ENCODE data around the gene MMRN1.

The MMRN1 gene

GRCh38 chr4:89855236-89855635 is 39.4 kb upstream of the MMRN1 start:
- TF ChIP-seq CTCF (IDR thresholded peaks at IDR 0.05; ENCODE audit: low read length) = no peak
- TF ChIP-seq EZH2 (optimal IDR thresholded peaks at IDR 0.05; ENCODE audit: low read depth, low read length) = no peak
- no peak for TF ChIP-seq EZH2phosphoT487 (IDR thresholded peaks at IDR 0.05; ENCODE audit: low read length)
- H3K4me3 ChIP-seq (ENCODE audit: low read length) = no peak overlapping the region
- H3K27me3 ChIP-seq (replicated peaks; ENCODE audit: insufficient read depth, low read length) = no peaks in the 10 kb centered on the region
- no peaks in the 10 kb centered on the region for H3K36me3 ChIP-seq (replicated peaks; ENCODE audit: insufficient read depth, low read length)
- H3K9me3 ChIP-seq (replicated peaks; ENCODE audit: insufficient read depth, low read length) = no peaks in the 10 kb centered on the region
- no peak overlapping the region for H3K27ac ChIP-seq (ENCODE audit: low read length)
- no peak overlapping the region for H2AFZ ChIP-seq (ENCODE audit: low read length)
- no peak for DNase-seq
- no peak overlapping the region for H3K9ac ChIP-seq (ENCODE audit: low read length)
- no peaks in the 10 kb centered on the region for H4K20me1 ChIP-seq (ENCODE audit: insufficient read depth, low read length)
- H3K79me2 ChIP-seq (ENCODE audit: low read length) = no peaks in the 10 kb centered on the region
- no peaks in the 10 kb centered on the region for H3K9me2 ChIP-seq (replicated peaks; ENCODE audit: insufficient read depth, low read length)
- no peaks in the 10 kb centered on the region for H3F3A ChIP-seq (ENCODE audit: insufficient read depth, low read length)
- no peak overlapping the region for H3K4me2 ChIP-seq (ENCODE audit: low read depth, low read length)
- no peaks in the 10 kb centered on the region for H3K4me1 ChIP-seq (ENCODE audit: low read length)

GRCh38 chr4:89860971-89861370 is 33.7 kb upstream of the MMRN1 start:
- H3K9me2 ChIP-seq (replicated peaks; ENCODE audit: insufficient read depth, low read length) = no peaks in the 10 kb centered on the region
- H3K4me2 ChIP-seq (ENCODE audit: low read depth, low read length) = no peak overlapping the region
- no peak overlapping the region for H3K9ac ChIP-seq (ENCODE audit: low read length)
- no peaks in the 10 kb centered on the region for H3F3A ChIP-seq (ENCODE audit: insufficient read depth, low read length)
- no peaks in the 10 kb centered on the region for H4K20me1 ChIP-seq (ENCODE audit: insufficient read depth, low read length)
- H3K27me3 ChIP-seq (replicated peaks; ENCODE audit: insufficient read depth, low read length) = no peaks in the 10 kb centered on the region
- H3K27ac ChIP-seq (ENCODE audit: low read length) = no peak overlapping the region
- no peaks in the 10 kb centered on the region for H3K36me3 ChIP-seq (replicated peaks; ENCODE audit: insufficient read depth, low read length)
- no peaks in the 10 kb centered on the region for H3K9me3 ChIP-seq (replicated peaks; ENCODE audit: insufficient read depth, low read length)
- H3K4me1 ChIP-seq (ENCODE audit: low read length) = no peaks in the 10 kb centered on the region
- H2AFZ ChIP-seq (ENCODE audit: low read length) = no peak overlapping the region
- DNase-seq = no peak
- no peak for TF ChIP-seq CTCF (IDR thresholded peaks at IDR 0.05; ENCODE audit: low read length)
- TF ChIP-seq EZH2phosphoT487 (IDR thresholded peaks at IDR 0.05; ENCODE audit: low read length) = no peak
- no peak for TF ChIP-seq EZH2 (optimal IDR thresholded peaks at IDR 0.05; ENCODE audit: low read depth, low read length)
- no peak overlapping the region for H3K4me3 ChIP-seq (ENCODE audit: low read length)
- H3K79me2 ChIP-seq (ENCODE audit: low read length) = no peaks in the 10 kb centered on the region

- H3K79me2 ChIP-seq (ENCODE audit: low read length) = no peaks in the 10 kb centered on the region
- no peak overlapping the region for H2AFZ ChIP-seq (ENCODE audit: low read length)
- TF ChIP-seq EZH2 (optimal IDR thresholded peaks at IDR 0.05; ENCODE audit: low read depth, low read length) (no peak), CTCF (IDR thresholded peaks at IDR 0.05; ENCODE audit: low read length) (no peak), EZH2phosphoT487 (IDR thresholded peaks at IDR 0.05; ENCODE audit: low read length) (no peak)
- H3F3A ChIP-seq (ENCODE audit: insufficient read depth, low read length) = no peaks in the 10 kb centered on the region
- H3K27me3 ChIP-seq (replicated peaks; ENCODE audit: insufficient read depth, low read length) = no peaks in the 10 kb centered on the region
- no peak overlapping the region for H3K4me3 ChIP-seq (ENCODE audit: low read length)
- no peaks in the 10 kb centered on the region for H3K9me3 ChIP-seq (replicated peaks; ENCODE audit: insufficient read depth, low read length)
- H3K27ac ChIP-seq (ENCODE audit: low read length) = no peak overlapping the region
- no peaks in the 10 kb centered on the region for H3K36me3 ChIP-seq (replicated peaks; ENCODE audit: insufficient read depth, low read length)
- DNase-seq = no peak
- no peak overlapping the region for H3K9ac ChIP-seq (ENCODE audit: low read length)
- no peak overlapping the region for H3K4me2 ChIP-seq (ENCODE audit: low read depth, low read length)
- H3K9me2 ChIP-seq (replicated peaks; ENCODE audit: insufficient read depth, low read length) = no peaks in the 10 kb centered on the region
- no peaks in the 10 kb centered on the region for H4K20me1 ChIP-seq (ENCODE audit: insufficient read depth, low read length)
- no peaks in the 10 kb centered on the region for H3K4me1 ChIP-seq (ENCODE audit: low read length)
Observed at GRCh38 chr4:89863533-89863932, 31.1 kb upstream of the MMRN1 start.

All from MM.1S (cell line).